Hepatocyte (in vitro differentiated cells): ENCODE measurements around the gene UPK1B.

Experiments
- EZH2 ChIP-seq: fragments of 200-600 bp; sonication (generic); IDR thresholded peaks from 2 replicates; pipeline ENCODE4 v1.6.1; 2016; ENCODE audit warnings: antibody characterized with exemption, mild to moderate bottlenecking, borderline replicate concordance
- TF ChIP-seq, protein P1 (sequence below): fragments of 200-600 bp; sonication (generic); IDR thresholded peaks from 2 replicates; pipeline ENCODE4 v1.5.1; 2016; ENCODE audit warnings: antibody characterized with exemption, mild to moderate bottlenecking; ENCODE audit not compliant: poor library complexity

DNA sequence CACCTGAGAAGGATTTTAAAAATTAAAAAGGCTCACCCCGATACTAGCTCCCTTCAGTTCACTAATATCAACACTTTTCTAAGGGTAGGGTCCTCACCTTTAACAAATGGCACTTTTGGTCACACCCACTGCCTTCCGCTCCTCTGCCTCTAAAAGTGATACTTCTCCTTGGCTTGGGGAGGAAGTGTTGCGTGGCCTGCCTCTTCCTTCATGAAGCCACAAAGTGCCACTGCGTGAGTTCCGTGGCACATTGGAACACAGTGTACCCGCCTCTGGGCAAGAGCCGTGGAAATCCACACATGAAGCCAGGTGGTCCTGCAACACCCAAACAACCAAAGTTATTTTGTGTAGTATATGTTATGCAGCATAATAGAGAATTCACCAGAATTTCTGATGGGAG, 63.4 kb downstream of the UPK1B start:
- TF ChIP-seq, protein P1, sequence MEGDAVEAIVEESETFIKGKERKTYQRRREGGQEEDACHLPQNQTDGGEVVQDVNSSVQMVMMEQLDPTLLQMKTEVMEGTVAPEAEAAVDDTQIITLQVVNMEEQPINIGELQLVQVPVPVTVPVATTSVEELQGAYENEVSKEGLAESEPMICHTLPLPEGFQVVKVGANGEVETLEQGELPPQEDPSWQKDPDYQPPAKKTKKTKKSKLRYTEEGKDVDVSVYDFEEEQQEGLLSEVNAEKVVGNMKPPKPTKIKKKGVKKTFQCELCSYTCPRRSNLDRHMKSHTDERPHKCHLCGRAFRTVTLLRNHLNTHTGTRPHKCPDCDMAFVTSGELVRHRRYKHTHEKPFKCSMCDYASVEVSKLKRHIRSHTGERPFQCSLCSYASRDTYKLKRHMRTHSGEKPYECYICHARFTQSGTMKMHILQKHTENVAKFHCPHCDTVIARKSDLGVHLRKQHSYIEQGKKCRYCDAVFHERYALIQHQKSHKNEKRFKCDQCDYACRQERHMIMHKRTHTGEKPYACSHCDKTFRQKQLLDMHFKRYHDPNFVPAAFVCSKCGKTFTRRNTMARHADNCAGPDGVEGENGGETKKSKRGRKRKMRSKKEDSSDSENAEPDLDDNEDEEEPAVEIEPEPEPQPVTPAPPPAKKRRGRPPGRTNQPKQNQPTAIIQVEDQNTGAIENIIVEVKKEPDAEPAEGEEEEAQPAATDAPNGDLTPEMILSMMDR: no peak
- TF ChIP-seq EZH2: no peak
